ENCODE results near the gene PRDM15.

The PRDM15 gene

DNA sequence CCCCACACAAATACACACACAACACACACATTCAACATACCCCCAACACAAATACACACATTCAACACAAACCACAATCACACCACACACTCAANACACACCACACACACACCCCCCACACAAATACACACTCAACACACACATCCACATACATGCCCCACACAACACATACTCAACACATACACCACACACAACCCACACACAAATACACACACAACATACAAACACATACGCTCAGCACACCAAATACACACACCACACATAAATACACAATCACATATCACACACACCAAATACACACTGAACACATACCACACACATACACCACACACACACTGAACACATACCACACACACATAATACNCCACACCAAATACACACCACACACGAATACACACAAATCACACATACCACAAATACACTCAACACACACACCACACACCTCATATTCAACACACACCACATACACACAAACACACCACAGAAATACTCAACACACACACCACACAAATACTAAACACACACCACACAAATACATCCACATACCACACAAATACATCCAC lies 48.9 kb downstream of the PRDM15 start:
- Histone ChIP-seq H2AK5ac (ENCODE audit: low read length, severe bottlenecking) (no peak overlapping the region), H3K9ac (ENCODE audit: low read length) (no peak overlapping the region), H2BK15ac (ENCODE audit: low read depth, poor library complexity, severe bottlenecking) (no peak overlapping the region), H3K9me3 (ENCODE audit: control insufficient read depth, low read length) (no peaks in the 10 kb centered on the region), H3K4me1 (ENCODE audit: control insufficient read depth, insufficient read depth, low read depth, low read length) (peaks cover 2% of the 10 kb centered on the region), H3K4me2 (ENCODE audit: low read length, poor library complexity, severe bottlenecking) (no peak overlapping the region), H2BK120ac (ENCODE audit: low read depth, low read length) (no peak overlapping the region), H3K27ac (ENCODE audit: low read length, poor library complexity, severe bottlenecking) (no peak overlapping the region), H2BK12ac (ENCODE audit: low read length in 2 of 2) (no peak overlapping the region), H3K27me3 (ENCODE audit: control insufficient read depth in 1 of 2, insufficient read depth in 1 of 2, low read length in 2 of 2) (no peaks in the 10 kb centered on the region), H4K91ac (ENCODE audit: low read length) (no peak overlapping the region), H3K23ac (ENCODE audit: low read length in 2 of 2) (no peak overlapping the region), H3K36me3 (ENCODE audit: control insufficient read depth in 1 of 2, insufficient read depth in 2 of 2, low read depth in 1 of 2, low read length in 2 of 2) (peaks cover 39 to 68% of the 10 kb centered on the region in 2 experiments), H3K14ac (ENCODE audit: low read length in 2 of 2) (no peak overlapping the region), H2AFZ (ENCODE audit: low read depth, low read length) (no peak overlapping the region), H4K8ac (ENCODE audit: low read length) (no peak overlapping the region), H3K4ac (ENCODE audit: low read depth in 1 of 2, low read length in 2 of 2) (no peak overlapping the region), H3K79me1 (replicated peaks; ENCODE audit: low read length, poor library complexity, severe bottlenecking) (peaks cover 4% of the 10 kb centered on the region), H3K4me3 (ENCODE audit: insufficient read depth in 1 of 2, low read depth in 1 of 2, low read length in 2 of 2) (no peak overlapping the region), H3K18ac (ENCODE audit: low read depth in 1 of 2, low read length in 2 of 2) (no peak overlapping the region), H2BK5ac (ENCODE audit: low read depth, low read length, poor library complexity, severe bottlenecking) (no peak overlapping the region)
- DNase-seq = no peak
- WGBS = 96% methylated on average over 2 of the region's 2 CpGs

DNA sequence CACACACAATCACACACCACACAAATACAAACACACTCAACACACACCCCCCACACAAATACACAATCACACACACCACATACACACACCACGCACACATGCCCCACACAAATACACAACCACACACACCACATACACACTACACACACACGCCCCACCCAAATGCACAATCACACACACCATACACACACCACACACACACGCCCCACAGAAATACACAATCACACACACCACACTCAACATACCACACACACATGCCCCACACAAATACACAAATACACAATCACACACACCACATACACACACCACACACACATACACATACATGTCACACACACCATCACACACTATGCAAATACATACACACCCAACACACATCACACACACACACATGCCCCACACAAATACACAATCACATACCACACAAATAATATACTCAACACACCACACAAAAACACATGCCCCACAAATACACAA lies 50.2 kb downstream of the PRDM15 start:
- Histone ChIP-seq H3K4ac (ENCODE audit: low read depth in 1 of 2, low read length in 2 of 2) (no peak overlapping the region), H3K27ac (ENCODE audit: low read length, poor library complexity, severe bottlenecking) (no peak overlapping the region), H3K14ac (ENCODE audit: low read length in 2 of 2) (no peak overlapping the region), H3K23ac (ENCODE audit: low read length in 2 of 2) (no peak overlapping the region), H4K8ac (ENCODE audit: low read length) (no peak overlapping the region), H3K18ac (ENCODE audit: low read depth in 1 of 2, low read length in 2 of 2) (no peak overlapping the region), H3K79me1 (replicated peaks; ENCODE audit: low read length, poor library complexity, severe bottlenecking) (peaks cover 4% of the 10 kb centered on the region), H3K4me3 (ENCODE audit: insufficient read depth in 1 of 2, low read depth in 1 of 2, low read length in 2 of 2) (no peak overlapping the region), H2BK120ac (ENCODE audit: low read depth, low read length) (no peak overlapping the region), H2BK12ac (ENCODE audit: low read length in 2 of 2) (no peak overlapping the region), H3K9ac (ENCODE audit: low read length) (no peak overlapping the region), H3K4me2 (ENCODE audit: low read length, poor library complexity, severe bottlenecking) (no peak overlapping the region), H2BK15ac (ENCODE audit: low read depth, poor library complexity, severe bottlenecking) (no peak overlapping the region), H2AFZ (ENCODE audit: low read depth, low read length) (no peak overlapping the region), H3K9me3 (ENCODE audit: control insufficient read depth, low read length) (no peaks in the 10 kb centered on the region), H3K36me3 (ENCODE audit: control insufficient read depth in 1 of 2, insufficient read depth in 2 of 2, low read depth in 1 of 2, low read length in 2 of 2) (peaks cover 40 to 68% of the 10 kb centered on the region in 2 experiments), H3K4me1 (ENCODE audit: control insufficient read depth, insufficient read depth, low read depth, low read length) (peaks cover 2% of the 10 kb centered on the region), H2AK5ac (ENCODE audit: low read length, severe bottlenecking) (no peak overlapping the region), H4K91ac (ENCODE audit: low read length) (no peak overlapping the region), H2BK5ac (ENCODE audit: low read depth, low read length, poor library complexity, severe bottlenecking) (no peak overlapping the region), H3K27me3 (ENCODE audit: control insufficient read depth in 1 of 2, insufficient read depth in 1 of 2, low read length in 2 of 2) (no peaks in the 10 kb centered on the region)
- no peak for DNase-seq
- 49% methylated on average over 3 of the region's 3 CpGs for WGBS

DNA sequence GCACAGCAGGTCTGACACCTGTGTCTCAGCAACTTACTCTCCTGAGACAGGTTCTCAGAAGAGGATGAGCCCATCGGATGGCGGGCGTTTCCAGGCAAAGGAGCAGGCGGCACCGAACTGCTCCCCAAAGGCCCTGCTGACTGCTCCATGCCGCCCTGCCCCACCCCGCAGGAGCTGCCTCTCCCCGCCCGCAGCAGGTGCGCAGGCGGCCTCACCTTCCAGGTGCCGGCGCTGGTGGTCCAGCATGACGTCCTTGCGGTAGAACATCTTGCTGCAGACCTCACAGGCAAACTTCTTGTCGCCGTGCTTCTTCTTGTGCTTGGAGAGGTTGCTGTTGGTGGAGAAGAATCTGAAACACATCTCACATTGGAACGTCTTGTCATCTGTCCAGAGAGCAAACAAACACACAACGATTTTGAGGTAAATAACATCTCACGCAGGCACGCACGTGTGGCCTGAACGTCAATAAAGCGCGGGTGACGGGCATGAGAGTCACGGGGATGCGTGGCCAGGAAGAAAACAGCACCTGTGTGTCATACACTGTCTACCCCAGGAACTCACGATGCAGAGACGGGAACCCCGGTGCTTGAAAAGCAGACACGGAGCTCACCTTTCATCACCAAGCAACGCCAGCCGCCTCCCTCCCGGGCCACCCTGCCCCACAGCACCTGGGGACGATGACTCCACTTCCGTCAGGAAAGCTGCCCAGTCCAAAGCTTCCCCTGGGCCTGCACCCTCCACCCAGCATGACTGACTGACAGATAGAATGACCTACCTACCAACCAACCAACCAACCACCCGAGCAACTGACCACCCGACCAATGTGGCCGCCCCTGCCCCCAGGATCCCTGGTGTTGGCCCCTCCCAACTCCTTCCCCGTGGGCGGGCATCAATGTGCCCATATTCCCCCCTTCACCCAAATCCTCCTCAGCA lies 50.9 kb downstream of the PRDM15 start:
- H2BK120ac ChIP-seq (ENCODE audit: low read depth, low read length) = no peak overlapping the region
- H2AK5ac ChIP-seq (ENCODE audit: low read length, severe bottlenecking) = no peak overlapping the region
- H3K23ac ChIP-seq (ENCODE audit: low read length in 2 of 2) = no peak overlapping the region
- H3K9ac ChIP-seq (ENCODE audit: low read length) = no peak overlapping the region
- peaks cover 4% of the 10 kb centered on the region for H3K79me1 ChIP-seq (replicated peaks; ENCODE audit: low read length, poor library complexity, severe bottlenecking)
- no peak overlapping the region for H3K4me2 ChIP-seq (ENCODE audit: low read length, poor library complexity, severe bottlenecking)
- no peak overlapping the region for H3K18ac ChIP-seq (ENCODE audit: low read depth in 1 of 2, low read length in 2 of 2)
- no peak for DNase-seq
- 95% methylated on average over 42 of the region's 42 CpGs for WGBS
- H3K9me3 ChIP-seq (ENCODE audit: control insufficient read depth, low read length) = no peaks in the 10 kb centered on the region
- peaks cover 2% of the 10 kb centered on the region for H3K4me1 ChIP-seq (ENCODE audit: control insufficient read depth, insufficient read depth, low read depth, low read length)
- H2BK12ac ChIP-seq (ENCODE audit: low read length in 2 of 2) = no peak overlapping the region
- no peak overlapping the region for H4K91ac ChIP-seq (ENCODE audit: low read length)
- no peak overlapping the region for H2AFZ ChIP-seq (ENCODE audit: low read depth, low read length)
- H2BK5ac ChIP-seq (ENCODE audit: low read depth, low read length, poor library complexity, severe bottlenecking) = no peak overlapping the region
- no peak overlapping the region for H3K4ac ChIP-seq (ENCODE audit: low read depth in 1 of 2, low read length in 2 of 2)
- no peak overlapping the region for H3K4me3 ChIP-seq (ENCODE audit: insufficient read depth in 1 of 2, low read depth in 1 of 2, low read length in 2 of 2)
- H4K8ac ChIP-seq (ENCODE audit: low read length) = no peak overlapping the region
- peaks cover 40 to 67% of the 10 kb centered on the region in 2 experiments for H3K36me3 ChIP-seq (ENCODE audit: control insufficient read depth in 1 of 2, insufficient read depth in 2 of 2, low read depth in 1 of 2, low read length in 2 of 2)
- H3K27ac ChIP-seq (ENCODE audit: low read length, poor library complexity, severe bottlenecking) = no peak overlapping the region
- H3K27me3 ChIP-seq (ENCODE audit: control insufficient read depth in 1 of 2, insufficient read depth in 1 of 2, low read length in 2 of 2) = no peaks in the 10 kb centered on the region
- H2BK15ac ChIP-seq (ENCODE audit: low read depth, poor library complexity, severe bottlenecking) = no peak overlapping the region
- H3K14ac ChIP-seq (ENCODE audit: low read length in 2 of 2) = no peak overlapping the region

DNA sequence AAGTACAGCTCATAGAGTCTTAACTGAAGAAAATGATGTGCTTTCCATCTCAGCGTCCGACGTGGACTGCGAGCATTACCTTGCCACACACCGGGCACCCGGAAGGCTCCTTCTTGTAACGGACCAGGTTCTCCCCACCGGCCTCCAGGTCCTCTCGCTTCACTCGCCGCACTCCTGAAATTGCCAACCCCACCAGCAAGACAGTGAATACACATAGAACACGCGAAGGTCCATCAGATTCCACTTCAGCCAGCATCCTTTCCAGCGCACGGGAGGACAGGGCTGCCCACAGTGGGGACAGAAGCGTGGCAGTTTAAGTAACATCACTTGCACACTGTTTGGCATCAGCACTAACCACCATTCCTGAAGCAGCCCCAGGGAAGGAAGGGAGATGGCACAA lies 53.3 kb downstream of the PRDM15 start:
- Histone ChIP-seq H4K91ac (ENCODE audit: low read length) (no peak overlapping the region), H3K4me1 (ENCODE audit: control insufficient read depth, insufficient read depth, low read depth, low read length) (no peaks in the 10 kb centered on the region), H2BK12ac (ENCODE audit: low read length in 2 of 2) (no peak overlapping the region), H3K4me2 (ENCODE audit: low read length, poor library complexity, severe bottlenecking) (no peak overlapping the region), H3K9me3 (ENCODE audit: control insufficient read depth, low read length) (no peaks in the 10 kb centered on the region), H2BK15ac (ENCODE audit: low read depth, poor library complexity, severe bottlenecking) (no peak overlapping the region), H3K27ac (ENCODE audit: low read length, poor library complexity, severe bottlenecking) (no peak overlapping the region), H4K8ac (ENCODE audit: low read length) (no peak overlapping the region), H3K23ac (ENCODE audit: low read length in 2 of 2) (no peak overlapping the region), H3K79me1 (replicated peaks; ENCODE audit: low read length, poor library complexity, severe bottlenecking) (no peaks in the 10 kb centered on the region), H2BK120ac (ENCODE audit: low read depth, low read length) (no peak overlapping the region), H2AK5ac (ENCODE audit: low read length, severe bottlenecking) (no peak overlapping the region), H3K4ac (ENCODE audit: low read depth in 1 of 2, low read length in 2 of 2) (no peak overlapping the region), H3K9ac (ENCODE audit: low read length) (no peak overlapping the region), H3K14ac (ENCODE audit: low read length in 2 of 2) (no peak overlapping the region), H2BK5ac (ENCODE audit: low read depth, low read length, poor library complexity, severe bottlenecking) (no peak overlapping the region), H3K18ac (ENCODE audit: low read depth in 1 of 2, low read length in 2 of 2) (no peak overlapping the region), H3K4me3 (ENCODE audit: insufficient read depth in 1 of 2, low read depth in 1 of 2, low read length in 2 of 2) (no peak overlapping the region), H3K27me3 (ENCODE audit: control insufficient read depth in 1 of 2, insufficient read depth in 1 of 2, low read length in 2 of 2) (no peaks in the 10 kb centered on the region), H2AFZ (ENCODE audit: low read depth, low read length) (no peak overlapping the region), H3K36me3 (ENCODE audit: control insufficient read depth in 1 of 2, insufficient read depth in 2 of 2, low read depth in 1 of 2, low read length in 2 of 2) (peaks cover 41 to 68% of the 10 kb centered on the region in 2 experiments)
- 99% methylated on average over 16 of the region's 16 CpGs for WGBS
- DNase-seq = no peak

All from mesenchymal stem cell (in vitro differentiated cells and primary cell).